CD4-positive, alpha-beta T cell (primary cell): ENCODE data around the gene GTPBP1. TPM values are rescaled to one million over a fixed set of nuclear protein-coding genes. Genes with fewer than 3 reads are reported as not detected.

Source experiments
- ATAC-seq: fragments of 200-7000 bp; cut with Tn5 transposase; one replicate; pipeline ENCODE4 v1.10.0; 2022; ENCODE audit warnings: mild to moderate bottlenecking; ENCODE audit not compliant: poor library complexity
- CTCF ChIA-PET: fragments of 350-600 bp; sonication (Branson Sonifier 250); formaldehyde crosslinking; loops from one replicate; lab custom pipeline; 2021; ENCODE audit warnings: antibody characterized with exemption, inconsistent platforms; lab: Charles Lee
- POLR2A ChIA-PET: fragments of 350-600 bp; sonication (Branson Sonifier 250); formaldehyde crosslinking; loops from one replicate; lab custom pipeline; 2021; ENCODE audit warnings: antibody characterized with exemption, inconsistent platforms; lab: Charles Lee
- DNase-seq, 14 experiments: peaks; one replicate each; pipeline ENCODE4 v3.0.0-alpha.2; 2013 to 2020; ENCODE audit warnings: mixed read lengths in 2 of 14
- H3K27ac ChIP-seq, 2 donors: one replicate each; pipeline versions ENCODE4 v1.5.1 to v1.7.0; 2013; ENCODE audit warnings: low read length in 2 of 2, low read depth in 1 of 2, mild to moderate bottlenecking in 1 of 2
- H3K27me3 ChIP-seq, 2 experiments: 1 replicate in 1 of 2; 2 replicates in 1 of 2; pipeline versions ENCODE4 v1.6.1 to v1.7.0; 2013; ENCODE audit warnings: low read length in 2 of 2, control low read depth in 1 of 2, mild to moderate bottlenecking in 1 of 2, moderate library complexity in 1 of 2; ENCODE audit not compliant: insufficient read depth in 2 of 2, control insufficient read depth in 1 of 2
- H3K36me3 ChIP-seq: one replicate; pipeline ENCODE4 v1.6.1; 2013; ENCODE audit warnings: low read length, control low read depth; ENCODE audit not compliant: insufficient read depth
- H3K4me1 ChIP-seq: one replicate; pipeline ENCODE4 v1.6.1; 2013; ENCODE audit warnings: low read length, control low read depth; ENCODE audit not compliant: insufficient read depth
- H3K4me3 ChIP-seq: one replicate; pipeline ENCODE4 v1.5.1; 2013; ENCODE audit warnings: mild to moderate bottlenecking, low read length, moderate library complexity
- H3K9me3 ChIP-seq, 2 experiments: 1 replicate in 1 of 2; 2 replicates in 1 of 2; pipeline versions ENCODE4 v1.6.1 to v1.7.0; 2013; ENCODE audit warnings: low read length in 2 of 2, mild to moderate bottlenecking in 2 of 2, control low read depth in 1 of 2, moderate library complexity in 1 of 2; ENCODE audit not compliant: control insufficient read depth in 1 of 2, insufficient read depth in 1 of 2
- H3K27ac Mint-ChIP-seq: one replicate; pipeline ENCODE4 v1.8.0; 2020; ENCODE audit warnings: mixed read lengths
- H3K27me3 Mint-ChIP-seq: one replicate; pipeline ENCODE4 v1.8.0; 2021; ENCODE audit warnings: mixed read lengths
- H3K36me3 Mint-ChIP-seq: one replicate; pipeline ENCODE4 v1.8.0; 2021; ENCODE audit warnings: low read depth, mixed read lengths
- H3K4me1 Mint-ChIP-seq: one replicate; pipeline ENCODE4 v1.8.0; 2021; ENCODE audit warnings: low read depth, mixed read lengths
- H3K4me3 Mint-ChIP-seq: one replicate; pipeline ENCODE4 v1.8.0; 2020; ENCODE audit warnings: mild to moderate bottlenecking, mixed read lengths
- H3K9me3 Mint-ChIP-seq: one replicate; pipeline ENCODE4 v1.8.0; 2020; ENCODE audit warnings: mixed read lengths
- CTCF ChIP-seq: fragments of 200-600 bp; IDR thresholded peaks from one replicate; pipeline ENCODE4 v1.8.0; 2022; ENCODE audit warnings: antibody characterized with exemption, mild to moderate bottlenecking
- intact Hi-C, 2 experiments: fragments of 100-400 bp; cut with DNase I in 1 of 2; cut with micrococcal nuclease in 1 of 2; formaldehyde crosslinking; loops; one replicate each; pipeline versions ENCODE4 v1.15.1 to v1.9.0; 2023 to 2025; cut with DNase I, micrococcal nuclease
- total RNA-seq, 174 experiments: library from RNA in 2 of 174; stranded (reverse) in 2 of 174; gene quantifications; one replicate each; pipeline ENCODE4 v1.2.3 and lab custom pipeline; 2021 to 2026

GTPBP1 gene
- total RNA-seq, 2 experiments from 2014 or later: 263 to 272 TPM

- Histone ChIP-seq H3K4me3 (no peak overlapping the region), H3K27me3 (no peaks in the 10 kb centered on the region), H3K27ac (peak overlapping the region in 1 of 2 donors; percentile 18), H3K9me3 (no peaks in the 10 kb centered on the region), H3K4me1 (peaks cover 55% of the 10 kb centered on the region), H3K36me3 (peaks cover 12% of the 10 kb centered on the region)
- intact Hi-C loops: loop anchor here in 1 of 2 experiments (10.0 kb wide), 1 partner anchor 292 kb away; no protein-coding TSS in a partner anchor
- Mint-ChIP-seq H3K36me3 (peaks cover 78% of the 10 kb centered on the region), H3K27ac (peak overlapping the region; percentile 100), H3K9me3 (no peaks in the 10 kb centered on the region), H3K4me3 (peak overlapping the region; percentile 95), H3K4me1 (peaks cover 72% of the 10 kb centered on the region), H3K27me3 (peaks cover 5% of the 10 kb centered on the region)
- ATAC-seq: no peak
- ChIA-PET CTCF (interaction anchor here (1.0 to 6.3 kb wide), 4 partner anchors 9 to 72 kb away, joined by 3 to 58 read pairs (median 4); partner anchors contain the start of genes GTPBP1 and TOMM22), POLR2A (interaction anchor here (3.9 to 4.9 kb wide), 2 partner anchors 10 to 14 kb away, joined by 23 to 66 read pairs; partner anchors contain the start of genes GTPBP1 and TOMM22)
- DNase-seq: peak in 10 of 14 experiments; percentile 12 to 68 (median 37)
- no peak for TF ChIP-seq CTCF
These were observed 8.9 kb upstream of the GTPBP1 start for GRCh38 chr22:38696606-38697424.

- POLR2A ChIA-PET: interaction anchor here (3.9 to 4.9 kb wide), 2 partner anchors 9 to 15 kb away, joined by 23 to 66 read pairs; partner anchors contain the start of genes GTPBP1 and TOMM22
These were observed 8.2 kb upstream of the GTPBP1 start for GRCh38 chr22:38697425-38698089.

More at GRCh38 chr22:38697425-38698089, 8.2 kb upstream of the GTPBP1 start:
- DNase-seq (no peak), ATAC-seq (no peak)
- Mint-ChIP-seq H3K4me3 (peak overlapping the region; percentile 95), H3K27me3 (peaks cover 5% of the 10 kb centered on the region), H3K4me1 (peaks cover 68% of the 10 kb centered on the region), H3K36me3 (peaks cover 74% of the 10 kb centered on the region), H3K27ac (peak overlapping the region; percentile 100), H3K9me3 (no peaks in the 10 kb centered on the region)
- H3K4me3 ChIP-seq: no peak overlapping the region
- H3K9me3 ChIP-seq: no peaks in the 10 kb centered on the region
- no peak for TF ChIP-seq CTCF
- intact Hi-C loops: loop anchor here in 1 of 2 experiments (10.0 kb wide), 1 partner anchor 293 kb away; no protein-coding TSS in a partner anchor
- CTCF ChIA-PET: interaction anchor here (1.6 to 6.3 kb wide), 2 partner anchors 10 to 15 kb away, joined by 3 to 58 read pairs; partner anchors contain the start of gene TOMM22
- H3K4me1 ChIP-seq: peaks cover 57% of the 10 kb centered on the region
- H3K27ac ChIP-seq: no peak overlapping the region
- peaks cover 8% of the 10 kb centered on the region for H3K36me3 ChIP-seq
- H3K27me3 ChIP-seq: no peaks in the 10 kb centered on the region
